ENCODE results near the gene FAM204A. TPM values are rescaled to one million over a fixed set of nuclear protein-coding genes. Genes with fewer than 3 reads are reported as not detected.

The FAM204A gene
- total and polyA plus RNA-seq, 10 of the 15 experiments (the other 5 are each of a cell fraction or from before 2014, with no cell fraction given), result 24.5 to 96.0 (median 67.6) TPM

DNA sequence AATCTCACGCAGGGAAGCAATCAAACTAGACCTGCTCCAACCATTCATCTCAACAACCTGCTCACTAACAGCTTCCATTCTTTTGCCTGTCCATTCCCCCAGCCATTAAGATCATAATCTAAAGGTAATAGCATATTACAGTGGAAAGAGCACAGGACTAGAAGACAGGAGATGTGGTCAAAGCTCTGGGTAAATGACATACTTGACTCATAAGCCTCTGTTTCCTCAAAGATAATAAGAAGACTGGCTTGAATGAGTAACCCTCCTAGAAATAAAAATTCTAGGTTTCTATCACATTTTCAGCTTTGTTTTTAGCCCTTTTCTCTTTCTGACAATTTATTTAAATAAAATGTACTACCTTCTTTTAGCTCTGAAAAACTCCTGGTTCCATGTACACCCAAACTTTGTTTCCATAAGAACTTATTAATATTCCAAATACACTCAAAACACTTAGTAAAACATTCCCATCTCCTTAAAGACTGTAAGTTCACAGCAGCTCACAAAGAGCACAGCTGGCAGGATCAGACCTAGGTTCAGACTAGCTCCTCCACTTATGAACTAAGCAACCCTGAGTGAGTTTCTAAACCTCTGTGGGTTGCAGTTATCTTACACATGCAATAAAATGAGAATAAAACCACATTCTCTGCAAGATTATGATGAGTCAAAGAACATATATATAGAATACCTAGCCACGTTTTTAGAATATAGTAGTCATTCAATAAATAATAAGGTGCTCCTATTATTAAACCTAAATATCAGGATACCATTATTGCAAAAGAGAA is 11.6 kb downstream of the FAM204A start:
- ChIA-PET SMC1A (ENCODE audit: uncharacterized antibody, unreplicated experiment) (interaction anchor here (0.9 to 2.2 kb wide), 4 partner anchors 10 to 56 kb away, joined by 3 to 9 read pairs (median 3); no protein-coding TSS in a partner anchor), POLR2A (interaction anchor here (0.6 kb wide), 1 partner anchor 19 kb away, joined by 3 read pairs; no protein-coding TSS in a partner anchor), RAD21 (ENCODE audit: unreplicated experiment) (no interaction called here), CTCF (interaction anchor here (1.3 to 1.4 kb wide), 2 partner anchors 13 to 128 kb away, joined by 4 to 5 read pairs; no protein-coding TSS in a partner anchor)
- Histone ChIP-seq H3K4me1 (ENCODE audit: control insufficient read depth, insufficient read depth, low read length) (no peaks in the 10 kb centered on the region), H3K9me3 (replicated peaks; ENCODE audit: control insufficient read depth, insufficient read depth, low read length) (no peaks in the 10 kb centered on the region), H3K79me2 (ENCODE audit: control insufficient read depth, insufficient read depth, low read length) (no peaks in the 10 kb centered on the region), H2AFZ (ENCODE audit: control insufficient read depth, low read depth, low read length) (no peak overlapping the region), H3K4me3 (no peak overlapping the region), H3K9ac (ENCODE audit: control insufficient read depth, insufficient read depth, low read length) (no peak overlapping the region), H3K27ac (ENCODE audit: control insufficient read depth, insufficient read depth) (no peak overlapping the region), H3K27me3 (replicated peaks in 1 of 2; ENCODE audit: control insufficient read depth in 2 of 2, insufficient read depth in 2 of 2, low read length in 1 of 2) (no peaks in the 10 kb centered on the region), H3K4me2 (ENCODE audit: control insufficient read depth, insufficient read depth) (no peak overlapping the region), H3K36me3 (ENCODE audit: control insufficient read depth in 2 of 2, insufficient read depth in 2 of 2, low read length in 1 of 2) (peaks cover 1 to 17% of the 10 kb centered on the region in 2 experiments), H4K20me1 (ENCODE audit: control insufficient read depth, insufficient read depth) (no peaks in the 10 kb centered on the region)
- intact Hi-C loops (cut with micrococcal nuclease; ENCODE audit: unreplicated experiment) (no loop called here), in situ Hi-C loops (cut with MboI) (no loop called here)
- FAIRE-seq, result no peak
- no TSS peak for BruUV-seq (replicated peaks)
- no peak for DNase-seq (ENCODE audit: low read depth, low spot score)
- ATAC-seq, result no peak
- 75% methylated on average over 2 of the region's 2 CpGs for WGBS (ENCODE audit: insufficient coverage, insufficient replicate concordance, low lambda C conversion rate, missing lambda C conversion rate)
- TF ChIP-seq, protein P1, sequence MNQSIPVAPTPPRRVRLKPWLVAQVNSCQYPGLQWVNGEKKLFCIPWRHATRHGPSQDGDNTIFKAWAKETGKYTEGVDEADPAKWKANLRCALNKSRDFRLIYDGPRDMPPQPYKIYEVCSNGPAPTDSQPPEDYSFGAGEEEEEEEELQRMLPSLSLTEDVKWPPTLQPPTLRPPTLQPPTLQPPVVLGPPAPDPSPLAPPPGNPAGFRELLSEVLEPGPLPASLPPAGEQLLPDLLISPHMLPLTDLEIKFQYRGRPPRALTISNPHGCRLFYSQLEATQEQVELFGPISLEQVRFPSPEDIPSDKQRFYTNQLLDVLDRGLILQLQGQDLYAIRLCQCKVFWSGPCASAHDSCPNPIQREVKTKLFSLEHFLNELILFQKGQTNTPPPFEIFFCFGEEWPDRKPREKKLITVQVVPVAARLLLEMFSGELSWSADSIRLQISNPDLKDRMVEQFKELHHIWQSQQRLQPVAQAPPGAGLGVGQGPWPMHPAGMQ (IDR thresholded peaks at IDR 0.05; ENCODE audit: borderline replicate concordance), result no peak
- TF ChIP-seq ZZZ3 (IDR thresholded peaks at IDR 0.05; ENCODE audit: control insufficient read depth, insufficient read length, low read depth), result no peak
- no peak for TF ChIP-seq PAX5 (IDR thresholded peaks at IDR 0.05; ENCODE audit: borderline replicate concordance, low read depth, low read length)
- no peak for TF ChIP-seq TAF1 (IDR thresholded peaks at IDR 0.05; ENCODE audit: borderline replicate concordance, low read depth, low read length)
- no peak for TF ChIP-seq SREBF2 (IDR thresholded peaks at IDR 0.05; ENCODE audit: low read length)
- TF ChIP-seq, protein P2, sequence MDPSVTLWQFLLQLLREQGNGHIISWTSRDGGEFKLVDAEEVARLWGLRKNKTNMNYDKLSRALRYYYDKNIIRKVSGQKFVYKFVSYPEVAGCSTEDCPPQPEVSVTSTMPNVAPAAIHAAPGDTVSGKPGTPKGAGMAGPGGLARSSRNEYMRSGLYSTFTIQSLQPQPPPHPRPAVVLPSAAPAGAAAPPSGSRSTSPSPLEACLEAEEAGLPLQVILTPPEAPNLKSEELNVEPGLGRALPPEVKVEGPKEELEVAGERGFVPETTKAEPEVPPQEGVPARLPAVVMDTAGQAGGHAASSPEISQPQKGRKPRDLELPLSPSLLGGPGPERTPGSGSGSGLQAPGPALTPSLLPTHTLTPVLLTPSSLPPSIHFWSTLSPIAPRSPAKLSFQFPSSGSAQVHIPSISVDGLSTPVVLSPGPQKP (IDR thresholded peaks at IDR 0.05; ENCODE audit: low read depth, low read length), result no peak
- no peak for TF ChIP-seq JUNB (IDR thresholded peaks at IDR 0.05)
- TF ChIP-seq HDGF (IDR thresholded peaks at IDR 0.05), result no peak
- TF ChIP-seq, protein P3, sequence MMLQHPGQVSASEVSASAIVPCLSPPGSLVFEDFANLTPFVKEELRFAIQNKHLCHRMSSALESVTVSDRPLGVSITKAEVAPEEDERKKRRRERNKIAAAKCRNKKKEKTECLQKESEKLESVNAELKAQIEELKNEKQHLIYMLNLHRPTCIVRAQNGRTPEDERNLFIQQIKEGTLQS (IDR thresholded peaks at IDR 0.05; ENCODE audit: borderline replicate concordance, extremely low read depth, low read depth, low read length), result no peak
- TF ChIP-seq TARDBP (IDR thresholded peaks at IDR 0.05; ENCODE audit: borderline replicate concordance), result no peak
- TF ChIP-seq, protein P4, sequence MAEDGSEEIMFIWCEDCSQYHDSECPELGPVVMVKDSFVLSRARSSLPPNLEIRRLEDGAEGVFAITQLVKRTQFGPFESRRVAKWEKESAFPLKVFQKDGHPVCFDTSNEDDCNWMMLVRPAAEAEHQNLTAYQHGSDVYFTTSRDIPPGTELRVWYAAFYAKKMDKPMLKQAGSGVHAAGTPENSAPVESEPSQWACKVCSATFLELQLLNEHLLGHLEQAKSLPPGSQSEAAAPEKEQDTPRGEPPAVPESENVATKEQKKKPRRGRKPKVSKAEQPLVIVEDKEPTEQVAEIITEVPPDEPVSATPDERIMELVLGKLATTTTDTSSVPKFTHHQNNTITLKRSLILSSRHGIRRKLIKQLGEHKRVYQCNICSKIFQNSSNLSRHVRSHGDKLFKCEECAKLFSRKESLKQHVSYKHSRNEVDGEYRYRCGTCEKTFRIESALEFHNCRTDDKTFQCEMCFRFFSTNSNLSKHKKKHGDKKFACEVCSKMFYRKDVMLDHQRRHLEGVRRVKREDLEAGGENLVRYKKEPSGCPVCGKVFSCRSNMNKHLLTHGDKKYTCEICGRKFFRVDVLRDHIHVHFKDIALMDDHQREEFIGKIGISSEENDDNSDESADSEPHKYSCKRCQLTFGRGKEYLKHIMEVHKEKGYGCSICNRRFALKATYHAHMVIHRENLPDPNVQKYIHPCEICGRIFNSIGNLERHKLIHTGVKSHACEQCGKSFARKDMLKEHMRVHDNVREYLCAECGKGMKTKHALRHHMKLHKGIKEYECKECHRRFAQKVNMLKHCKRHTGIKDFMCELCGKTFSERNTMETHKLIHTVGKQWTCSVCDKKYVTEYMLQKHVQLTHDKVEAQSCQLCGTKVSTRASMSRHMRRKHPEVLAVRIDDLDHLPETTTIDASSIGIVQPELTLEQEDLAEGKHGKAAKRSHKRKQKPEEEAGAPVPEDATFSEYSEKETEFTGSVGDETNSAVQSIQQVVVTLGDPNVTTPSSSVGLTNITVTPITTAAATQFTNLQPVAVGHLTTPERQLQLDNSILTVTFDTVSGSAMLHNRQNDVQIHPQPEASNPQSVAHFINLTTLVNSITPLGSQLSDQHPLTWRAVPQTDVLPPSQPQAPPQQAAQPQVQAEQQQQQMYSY (CRISPR knock-in tag; IDR thresholded peaks at IDR 0.05), result no peak
- TF ChIP-seq, protein P5, sequence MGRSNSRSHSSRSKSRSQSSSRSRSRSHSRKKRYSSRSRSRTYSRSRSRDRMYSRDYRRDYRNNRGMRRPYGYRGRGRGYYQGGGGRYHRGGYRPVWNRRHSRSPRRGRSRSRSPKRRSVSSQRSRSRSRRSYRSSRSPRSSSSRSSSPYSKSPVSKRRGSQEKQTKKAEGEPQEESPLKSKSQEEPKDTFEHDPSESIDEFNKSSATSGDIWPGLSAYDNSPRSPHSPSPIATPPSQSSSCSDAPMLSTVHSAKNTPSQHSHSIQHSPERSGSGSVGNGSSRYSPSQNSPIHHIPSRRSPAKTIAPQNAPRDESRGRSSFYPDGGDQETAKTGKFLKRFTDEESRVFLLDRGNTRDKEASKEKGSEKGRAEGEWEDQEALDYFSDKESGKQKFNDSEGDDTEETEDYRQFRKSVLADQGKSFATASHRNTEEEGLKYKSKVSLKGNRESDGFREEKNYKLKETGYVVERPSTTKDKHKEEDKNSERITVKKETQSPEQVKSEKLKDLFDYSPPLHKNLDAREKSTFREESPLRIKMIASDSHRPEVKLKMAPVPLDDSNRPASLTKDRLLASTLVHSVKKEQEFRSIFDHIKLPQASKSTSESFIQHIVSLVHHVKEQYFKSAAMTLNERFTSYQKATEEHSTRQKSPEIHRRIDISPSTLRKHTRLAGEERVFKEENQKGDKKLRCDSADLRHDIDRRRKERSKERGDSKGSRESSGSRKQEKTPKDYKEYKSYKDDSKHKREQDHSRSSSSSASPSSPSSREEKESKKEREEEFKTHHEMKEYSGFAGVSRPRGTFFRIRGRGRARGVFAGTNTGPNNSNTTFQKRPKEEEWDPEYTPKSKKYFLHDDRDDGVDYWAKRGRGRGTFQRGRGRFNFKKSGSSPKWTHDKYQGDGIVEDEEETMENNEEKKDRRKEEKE (IDR thresholded peaks at IDR 0.05), result no peak
